ENCODE results near the gene AMOTL2.

AMOTL2 gene

GRCh38 chr3:134374105-134374790 lies at the start of gene AMOTL2:
Gene AMOTL2 (minus strand): TSS chr3:134374447. CDS start chr3:134371433, 3,014 bp downstream.
- no peak for DNase-seq

DNA sequence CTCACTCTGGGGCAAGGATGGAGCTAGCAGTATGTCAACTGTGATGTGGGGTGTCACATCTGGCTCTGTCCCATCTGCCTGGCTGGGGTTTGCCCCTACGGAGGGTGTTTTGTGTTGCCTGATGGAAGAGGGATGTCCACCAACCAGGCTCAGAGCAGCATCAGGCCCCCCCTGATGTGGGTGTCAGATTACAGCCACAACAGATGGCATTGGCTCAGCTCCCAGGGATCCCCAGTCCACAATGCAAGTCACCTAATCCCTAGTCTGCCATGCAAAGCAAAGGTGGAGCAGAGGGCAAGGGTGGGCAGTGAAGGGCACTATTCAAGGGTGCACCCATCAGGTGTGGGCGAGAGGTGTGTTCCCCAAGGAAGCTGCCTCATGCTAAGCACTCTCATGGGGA lies 48.9 kb upstream of the AMOTL2 start:
- DNase-seq = no peak

- DNase-seq = no peak
These were observed 45.7 kb upstream of the AMOTL2 start for GRCh38 chr3:134419960-134420321.

DNA sequence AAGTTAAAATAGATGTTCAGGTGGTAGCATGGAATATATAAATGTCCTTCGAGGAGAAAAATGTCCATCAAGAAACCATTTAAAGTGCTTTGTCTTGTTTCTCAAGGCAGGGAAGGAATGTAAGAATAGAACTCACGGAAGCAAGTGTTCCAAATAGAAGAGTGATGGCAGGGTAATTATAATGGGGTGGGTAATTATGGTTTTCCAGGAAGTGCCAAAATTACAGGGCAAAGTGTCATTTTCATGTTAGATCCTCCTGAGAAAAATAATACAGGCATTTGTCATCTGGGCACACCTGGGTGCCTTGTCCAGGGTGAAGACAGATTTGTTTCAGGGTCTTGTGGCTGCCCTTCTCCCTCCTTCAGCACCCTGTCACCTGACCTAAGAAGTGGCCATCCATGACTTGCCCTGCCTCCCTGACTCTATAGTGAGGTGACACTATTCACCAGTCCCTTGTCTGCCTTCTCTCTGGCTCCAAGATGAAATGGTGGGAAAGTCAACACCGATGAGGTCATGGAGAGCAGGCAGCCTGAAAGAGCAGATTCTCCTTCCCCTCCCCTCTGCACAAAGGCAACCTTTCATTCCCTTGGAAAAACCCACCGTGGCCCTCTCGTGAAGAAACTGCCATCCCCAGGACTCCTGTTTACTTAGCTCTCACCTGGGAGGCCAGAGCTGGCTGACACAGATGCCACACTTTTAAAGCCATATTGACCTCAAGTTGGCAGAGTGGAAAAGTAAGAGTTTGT lies 45.1 kb upstream of the AMOTL2 start:
- DNase-seq = no peak

DNA sequence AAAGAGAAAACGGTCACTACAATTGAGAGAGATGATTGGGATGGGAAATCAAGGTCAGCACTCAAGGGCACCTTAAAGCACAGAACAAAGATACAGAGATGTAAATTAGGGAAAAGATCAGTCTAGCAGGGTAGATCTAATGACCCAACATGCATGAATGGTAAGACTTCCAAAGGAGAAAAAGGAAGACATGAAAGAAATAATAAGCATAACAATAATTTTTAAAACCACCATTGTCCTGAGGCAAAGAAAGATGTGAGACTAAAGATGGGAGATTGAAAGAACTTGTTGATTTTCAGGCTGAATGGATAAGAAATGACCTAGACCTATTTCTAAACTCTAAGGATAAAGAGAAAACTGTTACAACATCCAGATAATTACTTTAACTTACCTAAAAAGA lies 34.8 kb upstream of the AMOTL2 start:
- no peak for DNase-seq

- no peak for DNase-seq
These were observed 33.0 kb upstream of the AMOTL2 start for GRCh38 chr3:134407239-134407625.

- no peak for DNase-seq
These were observed 32.3 kb upstream of the AMOTL2 start for GRCh38 chr3:134406331-134407238.

DNA sequence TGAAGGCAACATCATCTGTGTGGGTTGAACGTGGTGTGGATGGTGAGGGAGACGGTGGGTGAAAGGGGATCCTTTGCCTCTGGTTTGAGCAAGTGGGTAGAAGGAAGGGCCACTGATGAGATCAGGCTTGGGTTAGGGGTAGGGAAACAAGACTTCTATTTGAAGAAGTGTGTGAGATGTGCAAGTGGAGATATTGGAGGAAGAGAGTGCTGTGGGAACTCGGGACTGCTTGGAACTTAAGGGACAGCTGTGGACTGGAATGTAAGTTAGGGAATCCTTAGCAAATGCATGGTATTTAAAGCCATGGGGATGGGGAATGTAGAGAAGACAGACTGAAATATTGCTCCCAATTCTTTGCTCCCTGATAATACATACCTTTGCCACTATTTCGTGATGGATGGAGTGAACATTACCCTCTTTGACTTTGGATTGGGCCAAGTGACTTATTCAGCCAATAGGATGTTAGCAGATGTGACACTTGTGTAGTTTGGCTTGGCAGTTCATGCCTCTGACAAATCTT lies 30.2 kb upstream of the AMOTL2 start:
- DNase-seq = no peak

- no peak for DNase-seq
These were observed 23.5 kb upstream of the AMOTL2 start for GRCh38 chr3:134397755-134398154.

DNA sequence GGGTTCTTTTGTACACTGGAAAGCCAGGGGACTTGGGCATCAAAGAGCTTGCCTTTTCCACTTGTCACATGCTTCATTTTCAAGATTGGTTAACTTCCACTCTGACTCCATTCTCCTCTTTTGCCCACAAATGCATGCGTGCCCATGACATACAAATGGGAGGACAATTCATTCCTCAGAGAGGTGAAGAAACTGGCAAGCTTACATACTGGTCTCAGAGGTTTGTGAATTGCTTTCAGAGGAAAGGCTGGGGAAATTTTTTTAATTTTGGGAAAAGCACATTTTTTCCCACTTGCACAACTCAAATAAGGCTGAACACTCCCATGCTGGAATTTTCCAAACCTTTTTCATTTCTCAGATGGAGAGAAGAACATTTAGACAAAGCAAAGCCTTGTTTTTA lies 20.9 kb upstream of the AMOTL2 start:
- no peak for DNase-seq

DNA sequence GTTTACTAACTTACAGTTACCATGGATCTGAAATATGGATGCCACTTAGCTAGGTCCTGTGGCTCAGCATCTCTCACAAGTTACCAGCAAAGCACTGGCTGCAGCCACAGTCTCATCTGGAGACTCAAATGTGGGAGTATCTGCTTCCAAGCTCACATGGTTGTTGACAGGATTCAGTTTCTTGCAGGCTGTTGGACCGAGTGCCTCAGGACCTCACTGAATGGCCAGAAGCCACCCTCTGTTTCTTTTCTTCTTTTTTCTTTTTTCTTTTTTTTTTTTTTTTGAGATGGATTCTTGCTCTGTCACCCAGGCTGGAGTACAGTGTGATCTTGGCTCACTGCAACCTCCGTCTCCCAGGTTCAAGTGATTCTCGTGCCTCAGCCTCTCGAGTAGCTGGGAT lies 20.1 kb upstream of the AMOTL2 start:
- DNase-seq = no peak

DNA sequence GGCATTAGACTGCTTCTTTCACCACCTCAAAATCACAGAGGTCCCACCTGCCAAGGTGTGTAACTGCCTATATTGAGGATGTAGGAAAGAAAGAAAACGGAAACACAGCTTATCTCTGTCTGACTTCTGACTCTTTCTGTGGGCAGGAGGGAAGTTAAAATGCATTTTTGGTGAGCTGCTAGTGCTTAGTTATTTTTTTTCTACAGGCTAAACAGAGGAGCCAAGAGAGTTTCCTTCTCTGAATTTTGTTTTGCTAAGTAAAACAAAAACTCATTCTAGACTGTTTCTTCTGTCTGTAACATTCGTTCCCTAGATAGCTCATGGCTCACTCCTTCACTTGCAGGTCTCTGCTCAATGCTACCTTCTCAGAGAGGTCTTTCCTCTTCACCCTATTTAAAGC lies 18.8 kb upstream of the AMOTL2 start:
- DNase-seq = no peak

- DNase-seq = no peak
These were observed 18.2 kb upstream of the AMOTL2 start for GRCh38 chr3:134392336-134392983.

DNA sequence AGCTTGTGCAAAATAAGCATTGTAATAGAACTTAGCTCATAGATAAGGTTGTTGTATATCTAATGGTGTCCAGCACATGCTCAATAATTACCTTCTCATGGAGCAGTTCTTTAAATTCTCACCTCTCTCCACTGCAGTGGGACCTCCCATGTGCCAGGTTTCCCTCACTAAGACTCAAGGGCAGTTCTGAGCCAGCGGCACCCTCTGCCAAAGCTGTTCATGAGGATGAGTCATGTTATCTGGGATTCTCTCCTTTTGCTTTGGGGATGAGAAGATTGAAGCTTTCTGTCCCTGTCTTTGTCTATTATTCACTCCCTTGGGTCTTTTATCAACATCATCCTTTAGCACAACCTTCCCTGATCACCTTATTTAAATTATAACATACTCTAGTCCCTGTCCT lies 15.6 kb upstream of the AMOTL2 start:
- no peak for DNase-seq

- no peak for DNase-seq
These were observed 14.7 kb upstream of the AMOTL2 start for GRCh38 chr3:134388788-134389485.

GRCh38 chr3:134388292-134388691 lies 14.0 kb upstream of the AMOTL2 start:
- no peak for DNase-seq

GRCh38 chr3:134387293-134387692 lies 13.0 kb upstream of the AMOTL2 start:
- no peak for DNase-seq

- DNase-seq = no peak
These were observed 10.7 kb upstream of the AMOTL2 start for GRCh38 chr3:134384963-134385362.

GRCh38 chr3:134381831-134382442 lies 7.7 kb upstream of the AMOTL2 start:
- no peak for DNase-seq

GRCh38 chr3:134381076-134381475 lies 6.8 kb upstream of the AMOTL2 start:
- no peak for DNase-seq

- no peak for DNase-seq
These were observed 6.0 kb upstream of the AMOTL2 start for GRCh38 chr3:134380249-134380648.

DNA sequence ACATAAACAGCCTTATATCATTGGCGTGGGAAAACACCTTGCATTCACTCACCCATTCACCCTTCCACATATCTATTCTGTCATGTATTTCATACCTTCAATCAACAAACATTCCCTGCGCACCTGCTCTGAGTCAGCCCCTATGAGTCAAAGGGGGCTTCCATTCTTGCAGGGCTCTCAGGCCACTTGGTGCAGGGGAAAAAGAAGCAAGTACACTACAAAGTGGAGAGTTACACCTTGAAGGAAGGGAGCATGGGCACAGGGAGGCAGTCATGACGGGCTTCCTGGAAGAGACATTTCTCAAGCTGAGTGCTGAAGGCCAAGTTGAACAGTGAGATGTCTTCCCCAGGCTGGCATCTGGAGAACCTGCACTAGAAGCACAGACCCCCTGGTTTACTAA lies 4.6 kb upstream of the AMOTL2 start:
- no peak for DNase-seq

All from activated CD4-positive, alpha-beta T cell treated with anti-CD3 and anti-CD28 coated beads for 1 hour (primary cell).